Islet of Langerhans (tissue), 1 donor: Measurements from ENCODE around the gene FGF5.
"Not testable (repeated sequence)": the region's sequence is repeated elsewhere in the genome, so short reads cannot be mapped to it uniquely, and the experiment has no call there.

Source experiments
- FAIRE-seq: peaks from one replicate; lab custom pipeline; 2011; peaks lifted over from hg19 to GRCh38; lab: Jason Lieb, UNC

FGF5 gene

DNA sequence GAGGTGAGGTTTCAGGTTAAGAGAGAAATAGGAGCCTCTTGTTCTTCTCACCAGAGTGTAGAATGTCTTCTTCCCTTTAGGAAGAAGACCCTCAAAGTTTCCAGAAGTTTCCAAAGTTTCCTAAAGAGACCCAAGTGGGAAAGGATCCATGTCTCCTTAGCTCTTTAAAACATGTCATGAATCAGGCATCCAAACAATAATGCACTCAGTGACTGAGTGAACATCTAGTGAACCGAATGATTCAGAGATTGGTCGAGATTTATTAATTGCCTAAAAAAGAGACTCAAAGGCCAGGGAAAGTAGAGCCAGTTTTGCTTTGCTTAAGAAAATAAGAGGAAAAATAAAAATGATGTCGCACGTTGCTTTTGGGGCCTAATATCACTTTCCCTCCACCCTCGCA, 29.4 kb downstream of the FGF5 start:
- FAIRE-seq = no peak

DNA sequence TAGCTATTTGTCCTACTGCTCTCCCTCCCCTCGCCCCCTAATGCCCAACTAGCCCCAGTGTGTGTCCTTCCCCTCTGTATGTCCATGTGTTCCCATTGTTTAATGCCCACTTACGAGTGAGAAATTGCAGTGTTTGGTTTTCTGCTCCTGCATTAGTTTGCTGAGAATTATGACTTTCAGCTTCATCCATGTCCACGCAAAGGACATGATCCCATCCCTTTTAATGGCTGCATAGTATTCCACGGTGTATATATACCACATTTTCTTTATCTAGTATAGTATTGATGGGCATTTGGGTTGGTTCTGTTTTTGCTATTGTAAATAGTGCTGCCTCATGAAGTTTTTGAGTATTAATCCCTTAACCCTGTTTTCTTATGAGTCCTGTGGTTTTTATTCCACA, 35.4 kb downstream of the FGF5 start:
- FAIRE-seq = no peak

DNA sequence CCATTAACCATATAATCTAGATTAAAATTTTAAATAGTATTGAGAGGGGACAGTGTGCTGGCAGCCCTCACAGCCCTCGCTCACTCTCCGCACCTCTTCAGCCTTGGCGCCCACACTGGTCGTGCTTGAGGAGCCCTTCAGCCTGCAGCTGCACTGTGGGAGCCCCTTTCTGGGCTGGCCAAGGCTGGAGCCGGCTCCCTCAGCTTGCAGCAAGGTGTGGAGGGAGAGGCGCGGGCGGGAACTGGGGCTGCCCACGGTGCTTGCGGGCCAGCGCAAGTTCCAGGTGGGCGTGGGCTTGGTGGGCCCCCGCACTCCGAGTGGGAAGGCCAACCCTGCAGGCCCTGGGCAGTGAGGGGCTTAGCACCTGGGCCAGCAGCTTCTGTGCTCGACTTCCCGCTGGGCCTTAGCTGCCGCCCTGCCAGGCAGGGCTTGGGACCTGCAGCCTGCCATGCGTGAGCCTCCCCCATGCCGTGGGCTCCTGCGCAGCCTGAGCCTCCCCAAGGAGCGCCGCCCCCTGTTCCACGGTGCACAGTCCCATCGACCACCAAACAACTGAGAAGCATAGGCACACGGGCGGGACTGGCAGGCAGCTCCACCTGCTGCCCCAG, 36.3 kb downstream of the FGF5 start:
- FAIRE-seq = no peak

DNA sequence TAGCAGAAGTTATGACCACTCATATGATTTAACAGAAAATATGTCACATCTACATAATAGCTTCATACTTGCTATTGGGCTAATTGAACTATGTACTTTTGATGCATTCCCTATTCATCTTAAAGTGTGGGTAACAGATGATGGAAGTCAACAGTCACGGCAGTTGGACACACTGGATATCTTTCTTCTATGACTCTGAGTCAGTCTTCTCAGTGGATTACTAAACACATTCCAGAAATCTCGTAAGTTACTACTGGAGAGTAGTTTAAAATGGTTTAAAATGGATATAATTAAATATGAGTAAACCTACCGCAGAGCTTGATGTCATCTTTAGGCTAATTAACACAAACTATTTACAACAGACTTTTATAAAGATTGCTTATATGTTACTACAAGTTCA, 39.0 kb downstream of the FGF5 start:
- no peak for FAIRE-seq

DNA sequence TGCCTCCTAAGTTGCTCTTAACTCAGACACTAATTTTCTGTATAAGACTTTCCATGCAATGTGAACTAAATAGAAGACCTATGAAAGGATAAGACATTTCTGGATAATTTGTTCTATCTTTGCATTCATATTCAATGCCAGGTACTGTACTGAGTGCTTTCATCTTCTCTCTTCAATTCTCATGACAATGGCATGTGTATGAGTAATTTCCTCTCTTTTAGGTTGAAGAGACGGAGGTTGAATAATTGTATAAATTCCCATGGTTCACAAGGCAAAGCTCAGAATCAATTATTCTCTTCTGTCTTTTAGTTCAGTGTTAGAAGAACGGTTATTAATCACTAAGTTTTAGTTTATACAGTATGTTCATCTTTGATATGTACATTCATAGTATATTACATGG, 39.8 kb downstream of the FGF5 start:
- FAIRE-seq = no peak

DNA sequence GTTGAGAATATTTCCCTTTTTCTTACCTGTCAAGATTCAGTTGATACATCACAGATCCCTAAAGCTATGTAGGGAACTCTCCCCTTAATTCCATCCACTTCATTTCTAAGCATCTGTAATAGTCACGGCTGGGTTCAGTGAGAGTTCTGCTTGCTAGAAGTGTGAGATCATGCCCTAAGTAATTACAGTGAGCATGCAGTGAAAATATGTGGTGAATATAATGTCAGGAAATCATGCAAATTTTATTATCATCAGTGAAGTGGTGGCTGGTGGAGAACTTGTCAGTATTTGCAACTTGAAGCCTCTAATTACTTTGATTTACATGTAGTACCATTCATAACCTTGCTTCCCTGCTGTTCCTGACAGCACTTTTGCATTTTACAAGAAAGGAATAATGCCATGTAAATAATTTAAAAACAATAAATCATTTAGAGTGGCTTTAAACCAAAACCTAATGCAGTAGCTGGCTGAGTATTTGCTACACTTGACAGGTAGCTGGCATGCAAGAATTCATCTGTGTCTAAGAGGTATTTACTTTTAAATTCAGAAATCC, 40.8 kb downstream of the FGF5 start:
- peak; percentile 13 for FAIRE-seq

DNA sequence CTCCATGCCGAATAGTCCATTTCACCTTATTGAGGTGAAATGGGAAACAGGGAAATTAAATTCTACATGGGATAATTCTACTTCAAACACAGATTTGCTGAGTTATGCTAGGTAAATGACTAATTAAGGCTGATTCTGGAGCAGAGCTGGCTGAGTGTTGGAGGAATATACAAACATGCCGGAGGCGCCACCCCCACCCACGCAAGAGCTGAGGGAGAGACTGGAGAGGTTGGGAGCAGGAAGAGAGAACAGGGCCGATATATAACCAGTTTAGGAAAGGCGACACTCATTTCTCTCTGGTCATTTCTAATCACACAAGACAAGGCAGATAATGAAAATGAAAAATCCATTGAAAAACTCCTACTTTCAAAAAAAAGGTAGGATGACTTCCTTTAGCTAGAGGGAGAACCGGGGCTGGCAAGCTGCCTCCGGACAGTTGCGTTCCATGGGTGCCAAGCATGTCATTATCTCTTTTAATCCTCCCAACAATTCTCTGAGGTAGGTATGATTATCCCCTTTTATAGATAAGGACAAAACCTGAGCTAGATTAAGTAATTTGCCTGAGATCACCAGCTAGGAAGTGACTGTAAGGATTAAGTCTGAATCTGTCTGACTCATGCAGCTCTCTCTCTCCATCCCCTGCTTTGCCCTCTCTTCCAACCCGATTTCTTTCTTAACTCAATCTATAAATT, 41.5 kb downstream of the FGF5 start:
- FAIRE-seq = no peak

DNA sequence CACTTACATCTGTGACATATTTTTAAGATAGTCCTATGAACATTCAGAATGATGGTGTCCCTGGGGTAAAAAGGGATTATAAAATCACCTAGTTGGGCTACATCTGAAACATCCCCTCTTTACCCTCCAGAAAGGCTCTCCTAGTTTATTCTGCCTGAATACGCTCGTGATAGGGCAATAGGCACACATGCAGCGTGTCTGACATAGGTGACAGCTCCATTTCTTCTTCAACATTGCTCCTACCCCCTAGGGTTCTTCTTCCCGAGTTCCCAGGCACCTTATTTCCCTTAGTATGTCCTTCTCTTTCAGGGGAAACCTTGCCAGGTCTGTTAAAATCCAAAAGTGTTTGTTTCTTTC, 42.0 kb downstream of the FGF5 start:
- FAIRE-seq = no peak

DNA sequence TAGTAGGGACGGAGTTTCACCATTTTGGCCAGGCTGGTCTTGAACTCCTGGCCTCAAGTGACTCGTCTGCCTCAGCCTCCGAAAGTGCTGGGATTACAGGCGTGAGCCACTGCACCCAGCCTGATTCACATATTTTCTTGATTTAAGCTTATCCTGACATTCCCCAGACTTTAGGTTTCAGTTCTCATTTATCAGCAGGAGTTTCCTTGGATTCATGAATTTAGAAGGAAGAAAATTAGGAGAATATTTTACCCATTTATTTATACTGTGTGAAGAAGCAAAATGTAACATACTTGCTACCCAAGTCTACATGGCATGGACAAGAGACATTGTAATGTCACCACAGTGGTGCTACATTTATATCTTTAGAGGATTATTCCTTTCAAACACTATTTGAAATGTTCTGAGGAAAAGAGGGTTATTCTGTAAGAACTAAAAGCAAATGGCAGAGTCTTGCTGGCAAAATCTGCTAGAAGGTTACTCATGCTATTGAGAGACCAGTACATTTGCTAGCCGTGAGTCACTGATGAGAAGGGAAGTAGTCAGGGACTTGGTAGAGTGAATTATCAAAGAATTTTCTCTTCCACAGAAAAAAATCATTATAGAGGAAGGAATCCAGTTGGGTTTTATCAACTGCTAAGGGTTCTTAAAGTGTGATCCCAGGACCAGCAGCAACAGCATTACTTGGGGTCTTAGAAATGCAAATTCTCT, 43.0 kb downstream of the FGF5 start:
- no peak for FAIRE-seq

DNA sequence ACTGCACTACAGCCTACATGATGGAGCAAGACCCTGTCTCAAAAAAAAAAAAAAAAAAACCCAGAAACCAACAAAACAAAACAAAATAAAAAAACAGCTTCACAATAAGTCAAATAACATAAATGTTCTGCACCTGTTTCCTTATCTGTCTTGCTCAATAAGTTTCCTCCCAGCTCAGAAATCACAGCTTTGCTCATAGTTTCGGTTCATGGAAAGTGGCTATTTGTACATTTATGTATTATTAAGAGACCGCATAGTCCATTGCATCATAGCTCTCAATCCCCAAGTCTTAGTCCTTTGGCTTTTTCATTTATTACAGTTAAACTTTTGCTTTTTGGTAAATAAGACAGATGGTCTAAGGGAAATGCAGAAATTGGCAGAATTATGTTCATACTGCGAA, 44.7 kb downstream of the FGF5 start:
- FAIRE-seq = no peak

DNA sequence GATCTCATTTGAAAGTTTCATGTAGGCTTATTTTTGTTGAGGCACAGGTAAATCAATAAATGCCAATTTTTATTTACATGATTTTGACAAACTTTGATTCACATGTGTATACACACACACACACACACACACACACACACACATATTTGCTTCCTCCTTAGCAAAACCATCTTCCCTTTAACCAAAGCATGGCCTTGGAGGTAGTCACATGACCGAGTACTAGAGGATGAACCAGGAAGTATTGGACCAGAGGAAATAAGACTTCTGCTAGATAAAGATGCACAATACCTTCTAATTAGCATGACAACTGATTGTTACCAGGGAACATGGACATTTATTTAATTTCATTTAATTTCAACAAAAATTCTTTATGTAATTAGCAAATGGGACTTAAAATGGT, 45.7 kb downstream of the FGF5 start:
- FAIRE-seq = no peak

DNA sequence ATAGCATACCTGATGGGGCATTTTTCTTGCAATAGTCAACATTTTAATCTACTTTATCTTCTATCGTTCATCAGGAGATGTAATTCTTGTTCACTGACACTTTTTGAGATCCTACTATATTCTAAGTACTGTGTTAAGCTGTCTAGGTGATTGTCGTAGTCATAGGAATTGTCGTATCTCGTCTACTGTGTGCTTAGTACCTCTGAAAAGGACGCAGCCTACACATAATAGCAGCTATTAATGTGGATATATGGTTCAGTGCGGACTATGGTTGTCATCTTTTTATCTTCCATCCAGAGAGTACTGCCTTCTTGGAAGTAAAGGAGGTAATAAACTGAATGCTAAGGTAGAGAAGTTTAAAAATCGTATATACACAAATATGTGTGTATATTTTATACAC, 47.2 kb downstream of the FGF5 start:
- no peak for FAIRE-seq

DNA sequence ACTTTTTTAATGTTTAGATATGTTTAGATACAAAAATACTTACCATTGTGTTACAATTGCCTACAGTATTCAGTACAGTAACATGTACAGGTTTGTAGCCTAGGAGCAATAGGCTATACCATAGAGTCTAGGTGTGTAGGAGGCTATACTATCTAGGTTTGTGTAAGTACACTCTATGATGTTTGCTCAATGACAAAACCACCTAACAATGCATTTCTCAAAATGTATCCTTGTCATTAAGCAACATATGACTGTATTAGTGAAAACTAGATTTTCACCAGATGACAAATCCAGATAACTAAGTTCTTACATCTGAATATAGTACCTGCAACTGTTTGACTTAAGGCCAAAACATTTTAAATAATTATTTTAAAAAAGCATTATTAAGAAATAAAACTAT, 49.4 kb downstream of the FGF5 start:
- FAIRE-seq = not testable (repeated sequence)

DNA sequence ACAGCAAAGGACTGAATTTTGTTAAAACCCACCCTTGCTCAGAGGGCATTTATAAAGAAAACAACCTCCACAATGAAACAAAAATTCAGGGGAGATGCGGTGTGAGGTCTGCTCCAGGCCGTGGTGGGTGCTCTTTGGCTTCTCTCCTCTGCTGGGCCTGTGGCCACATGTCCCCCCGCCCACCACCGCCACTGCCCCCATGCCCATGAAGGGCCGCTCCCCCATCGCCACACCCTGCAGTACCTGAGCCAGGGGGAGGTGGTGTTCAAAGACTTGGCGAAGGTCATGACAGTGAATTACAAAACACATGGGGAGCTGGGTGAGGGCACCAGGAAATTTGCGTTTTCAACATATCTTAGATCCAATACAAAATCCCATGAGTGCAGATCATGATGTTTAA, 54.9 kb downstream of the FGF5 start:
- no peak for FAIRE-seq

DNA sequence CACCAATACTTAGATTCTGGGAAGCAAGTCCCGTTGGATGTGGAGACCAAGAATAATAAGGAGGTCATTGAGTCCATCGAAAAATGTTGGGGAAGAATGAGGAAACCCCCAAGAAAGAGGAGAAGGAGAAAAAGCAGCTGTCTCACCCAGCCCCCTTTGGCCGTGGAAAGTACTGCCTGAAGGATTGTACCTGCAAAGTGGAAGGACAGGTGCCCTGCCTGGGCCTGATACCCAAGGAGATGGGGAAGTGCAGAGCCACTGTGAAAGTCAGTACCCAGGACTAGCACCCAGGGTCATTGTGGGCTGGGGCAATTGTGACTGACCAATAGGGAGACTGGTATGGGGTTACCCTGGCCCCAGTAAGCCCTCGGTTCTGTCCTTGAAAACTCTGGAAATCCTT, 55.3 kb downstream of the FGF5 start:
- FAIRE-seq = no peak

DNA sequence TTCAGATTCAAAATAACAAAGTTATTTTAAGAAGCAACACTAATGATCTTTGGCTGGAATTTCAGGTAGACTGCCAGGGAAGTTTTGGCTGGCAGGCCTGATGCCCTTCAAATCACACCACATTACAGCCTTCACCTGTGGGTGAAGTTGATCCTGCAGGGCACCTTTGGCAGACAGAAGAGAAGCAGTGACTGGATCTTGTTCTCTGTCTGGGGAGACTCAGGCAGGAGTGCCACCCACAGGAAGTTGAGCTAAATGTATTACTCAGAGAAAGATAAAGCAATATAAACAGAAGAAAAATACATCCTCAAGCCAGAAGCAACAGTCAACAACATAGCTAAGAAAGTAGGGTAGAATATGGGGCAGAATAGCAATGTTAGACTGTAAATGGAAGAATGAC, 56.3 kb downstream of the FGF5 start:
- no peak for FAIRE-seq

DNA sequence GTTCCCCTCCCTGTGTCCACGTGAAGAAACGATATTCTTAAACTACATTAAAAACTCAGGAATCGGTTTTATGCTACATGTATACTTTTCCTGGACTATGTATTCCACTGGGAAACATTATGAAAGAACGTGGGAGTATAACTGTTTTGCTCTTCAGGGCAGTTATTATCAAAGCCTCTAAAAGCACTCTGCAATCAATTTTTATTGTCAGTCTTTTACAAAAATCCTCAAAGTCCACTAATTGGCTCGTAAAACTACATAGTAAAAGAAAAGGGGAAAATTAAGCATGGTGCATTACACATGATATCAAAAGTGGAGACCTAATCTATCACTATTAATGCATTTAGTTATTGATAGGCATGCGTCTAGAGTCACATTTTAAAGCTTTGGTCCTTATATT, 57.7 kb downstream of the FGF5 start:
- FAIRE-seq = no peak

DNA sequence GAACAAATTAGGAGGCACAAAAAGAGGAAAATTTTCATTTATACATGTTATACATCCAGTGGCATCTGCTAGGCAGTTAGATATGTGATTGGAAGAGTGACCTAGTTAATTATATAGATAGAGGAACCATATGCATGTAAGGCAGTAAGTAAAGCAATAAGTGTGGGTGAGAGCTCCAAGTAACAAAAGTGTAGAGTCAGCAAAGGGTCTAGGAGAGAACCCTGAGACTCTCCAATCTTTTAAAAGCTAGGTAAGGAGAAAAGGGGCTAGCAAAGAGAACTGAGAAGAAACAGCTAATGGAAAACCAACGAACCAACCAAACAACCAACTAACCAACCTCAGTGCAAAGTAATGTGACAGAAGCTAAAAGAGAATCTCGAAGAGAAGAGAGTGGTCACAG, 65.2 kb downstream of the FGF5 start:
- no peak for FAIRE-seq

DNA sequence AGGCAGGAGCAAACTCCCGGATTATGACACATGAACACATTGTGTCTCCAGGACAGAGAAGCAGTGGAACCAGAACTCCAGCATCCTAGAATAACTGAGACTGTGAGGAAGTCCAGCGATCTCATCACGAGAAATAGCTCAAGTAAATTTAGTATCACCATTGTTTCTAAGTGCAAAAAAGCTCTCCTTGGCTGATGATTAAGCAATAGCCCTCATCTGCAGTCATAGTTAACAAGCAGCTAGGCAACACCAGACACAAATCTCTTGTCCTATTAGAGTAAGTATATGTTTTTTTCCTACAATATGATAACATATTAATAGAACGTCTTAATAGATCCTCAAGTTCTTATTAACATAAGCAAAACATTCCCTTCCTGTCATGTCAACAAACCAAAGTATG, 66.7 kb downstream of the FGF5 start:
- no peak for FAIRE-seq

DNA sequence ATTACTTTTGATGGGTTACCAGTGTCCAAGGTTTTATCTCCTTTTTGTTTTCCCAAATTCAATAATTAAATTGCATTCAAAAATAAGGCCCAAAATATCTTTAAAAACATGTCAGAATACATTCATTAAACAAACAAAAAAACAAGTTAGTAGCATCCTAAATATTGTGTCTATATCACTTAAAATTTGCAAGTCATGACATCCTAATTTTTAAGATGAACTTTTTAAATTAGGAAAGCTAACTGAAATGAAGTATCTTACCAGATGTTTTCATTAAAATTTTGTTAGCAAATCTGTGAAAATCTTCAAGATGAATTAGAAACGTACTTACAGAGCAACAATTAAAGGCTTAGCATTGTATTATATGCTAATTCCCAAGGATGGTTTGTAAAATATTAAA, 68.1 kb downstream of the FGF5 start:
- FAIRE-seq = no peak

DNA sequence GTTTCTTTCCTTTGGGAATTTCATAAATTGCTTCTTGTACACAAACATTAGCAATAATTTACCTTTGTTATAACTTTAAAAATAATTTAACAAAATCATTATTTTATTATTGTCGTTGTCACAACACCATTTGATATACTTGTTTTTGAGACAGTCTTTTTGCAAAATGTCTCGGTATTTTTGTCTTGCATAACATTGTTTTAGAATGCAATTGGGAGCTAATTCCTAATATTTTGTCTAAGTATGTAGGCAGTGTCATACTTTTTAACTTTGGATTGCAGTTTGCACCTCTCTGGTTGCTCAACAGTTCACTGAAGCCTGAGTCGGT, 68.7 kb downstream of the FGF5 start:
- FAIRE-seq = peak; percentile 27

DNA sequence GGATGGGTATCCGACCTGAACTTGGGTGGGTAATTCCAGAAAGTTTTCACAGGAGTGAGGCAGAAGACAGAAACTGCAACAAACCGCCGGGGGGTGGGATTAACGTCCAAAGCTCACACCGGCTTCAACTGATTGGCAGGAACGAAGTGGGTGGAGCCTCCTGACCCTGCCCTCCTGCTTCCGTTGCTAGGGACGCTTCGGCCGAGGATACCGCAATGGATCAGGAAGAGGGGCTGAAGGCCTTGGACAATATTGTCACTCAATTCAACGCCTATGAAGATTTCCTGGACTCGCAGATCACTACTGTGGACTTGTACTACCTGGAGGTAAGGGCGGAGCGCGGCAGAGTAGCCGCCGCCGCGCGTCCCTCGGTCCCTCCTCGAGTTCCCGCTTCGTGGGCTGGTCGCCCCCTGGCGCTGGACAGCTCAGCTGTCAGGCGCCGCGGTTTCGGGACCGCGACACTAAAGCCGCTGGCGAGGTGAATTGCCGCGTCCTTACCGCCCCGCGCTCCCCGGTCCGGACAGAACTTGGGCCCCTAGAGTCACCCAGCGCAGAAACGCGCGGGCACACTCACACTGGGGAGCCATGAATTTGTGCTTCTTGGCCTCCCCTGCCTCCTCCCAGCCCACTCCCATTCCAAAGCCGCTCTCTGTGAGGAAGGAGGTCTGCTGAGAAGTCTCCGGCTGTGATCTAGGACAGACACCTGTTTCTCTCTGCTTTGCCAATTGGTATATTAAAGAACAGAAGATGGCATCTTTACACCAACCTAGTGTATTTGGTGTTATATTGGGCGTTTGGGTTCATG, 69.3 kb downstream of the FGF5 start, which contains the start of gene CFAP299:
Gene CFAP299 (plus strand): TSS at position 177 of the 805 bp plus-strand sequence.
- no peak for FAIRE-seq

DNA sequence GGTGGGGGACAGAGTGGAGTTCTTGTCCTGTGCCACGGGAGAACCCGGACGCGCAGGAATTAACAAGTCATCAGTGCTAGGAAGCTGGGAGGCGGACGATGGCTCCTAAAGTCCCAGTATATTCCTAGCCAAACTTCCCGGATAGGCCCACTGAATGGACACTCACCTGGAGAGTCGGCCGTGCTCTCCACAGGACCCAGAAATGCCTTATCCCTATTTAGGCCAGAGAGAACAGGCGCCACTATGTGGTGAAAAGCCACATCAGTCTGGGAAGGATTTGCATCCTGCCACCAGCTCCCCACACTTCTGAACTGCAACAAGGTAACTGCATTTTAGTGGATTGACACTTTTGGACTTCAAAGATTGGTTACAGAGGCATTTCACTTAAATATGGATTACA, 70.1 kb downstream of the FGF5 start:
- FAIRE-seq = no peak
